D721Med (cell line): ENCODE data around the gene ATP6V1B1.

Experiments
- DNase-seq: peaks from one replicate; pipeline ENCODE4 v3.0.0; 2011; ENCODE audit warnings: low spot score; ENCODE audit not compliant: insufficient read length
- FAIRE-seq: peaks from 2 replicates; lab custom pipeline; 2011; peaks lifted over from hg19 to GRCh38; lab: Jason Lieb, UNC
- CTCF ChIP-seq: IDR thresholded peaks from 2 replicates; pipeline ENCODE4 v1.5.1; 2012; ENCODE audit warnings: mild to moderate bottlenecking, control low read depth; ENCODE audit not compliant: insufficient read depth; ENCODE audit errors: missing control alignments

The ATP6V1B1 gene

GRCh38 chr2:71000780-71001591 lies 65.3 kb downstream of the ATP6V1B1 start:
- DNase-seq (no peak), FAIRE-seq (no peak)
- peak; percentile 74 for TF ChIP-seq CTCF

GRCh38 chr2:71001592-71001927 lies 65.9 kb downstream of the ATP6V1B1 start:
- DNase-seq (no peak), FAIRE-seq (no peak)

GRCh38 chr2:71001981-71002570 lies 66.4 kb downstream of the ATP6V1B1 start:
- no peak for TF ChIP-seq CTCF
- no peak for FAIRE-seq
- DNase-seq = no peak

More at GRCh38 chr2:71001592-71001927, 65.9 kb downstream of the ATP6V1B1 start:
- TF ChIP-seq CTCF = no peak

- no peak for TF ChIP-seq CTCF
- DNase-seq (no peak), FAIRE-seq (no peak)
Observed at GRCh38 chr2:71003396-71003795, 67.7 kb downstream of the ATP6V1B1 start.

- no peak for TF ChIP-seq CTCF
- FAIRE-seq (no peak), DNase-seq (no peak)
Observed at GRCh38 chr2:71003966-71004755, 68.5 kb downstream of the ATP6V1B1 start.

GRCh38 chr2:71004857-71005256 lies 69.2 kb downstream of the ATP6V1B1 start:
- TF ChIP-seq CTCF = no peak
- no peak for DNase-seq
- FAIRE-seq = no peak
